D721Med (cell line): ENCODE measurements around the gene CNTNAP2.

Experiments
- DNase-seq: peaks from one replicate; pipeline ENCODE4 v3.0.0; 2011; ENCODE audit warnings: low spot score; ENCODE audit not compliant: insufficient read length
- FAIRE-seq: peaks from 2 replicates; lab custom pipeline; 2011; peaks lifted over from hg19 to GRCh38; lab: Jason Lieb, UNC
- CTCF ChIP-seq: IDR thresholded peaks from 2 replicates; pipeline ENCODE4 v1.5.1; 2012; ENCODE audit warnings: mild to moderate bottlenecking, control low read depth; ENCODE audit not compliant: insufficient read depth; ENCODE audit errors: missing control alignments

The CNTNAP2 gene

GRCh38 chr7:147240468-147240867, 1123.9 kb downstream of the CNTNAP2 start:
- no peak for DNase-seq
- no peak for FAIRE-seq
- no peak for TF ChIP-seq CTCF

- no peak for DNase-seq
- peak; percentile 65 for TF ChIP-seq CTCF
- FAIRE-seq, result no peak
Observed at GRCh38 chr7:147245274-147245673, 1128.7 kb downstream of the CNTNAP2 start.

GRCh38 chr7:147249956-147250355, 1133.4 kb downstream of the CNTNAP2 start:
- FAIRE-seq (peak; percentile 38), DNase-seq (no peak)
- TF ChIP-seq CTCF, result no peak

- DNase-seq (no peak), FAIRE-seq (peak; percentile 32)
- no peak for TF ChIP-seq CTCF
Observed at GRCh38 chr7:147251751-147252325, 1135.2 kb downstream of the CNTNAP2 start.

GRCh38 chr7:147261693-147262092, 1145.1 kb downstream of the CNTNAP2 start:
- DNase-seq (no peak), FAIRE-seq (no peak)
- TF ChIP-seq CTCF, result no peak

- no peak for TF ChIP-seq CTCF
- DNase-seq, result no peak
- FAIRE-seq, result no peak
Observed at GRCh38 chr7:147265528-147265927, 1148.9 kb downstream of the CNTNAP2 start.

- no peak for TF ChIP-seq CTCF
- FAIRE-seq (no peak), DNase-seq (no peak)
Observed at GRCh38 chr7:147276106-147276505, 1159.5 kb downstream of the CNTNAP2 start.
